NB4 (cell line): ENCODE data around the gene SCN2B.

Source experiments
- CTCF ChIP-seq: IDR thresholded peaks from one replicate; pipeline ENCODE4 v1.5.1; 2012; ENCODE audit warnings: low read depth, low read length
- MYC ChIP-seq: IDR thresholded peaks from 2 replicates; pipeline ENCODE4 v1.6.1; 2011; ENCODE audit warnings: low read depth, low read length
- POLR2A ChIP-seq: IDR thresholded peaks from 2 replicates; pipeline ENCODE4 v1.6.1; 2011; ENCODE audit warnings: mild to moderate bottlenecking; ENCODE audit not compliant: insufficient read length; ENCODE audit errors: extremely low read depth

- no peak for TF ChIP-seq POLR2A
- no peak for TF ChIP-seq CTCF
- TF ChIP-seq MYC: no peak
Observed at GRCh38 chr11:118153976-118154375, 22.5 kb downstream of the SCN2B start.
